Testis (tissue), 2 donors: ENCODE data around the gene EIF2AK3.

ENCODE experiments used
- POLR2A ChIP-seq: fragments of 450-650 bp; IDR thresholded peaks from one replicate; pipeline ENCODE4 v1.6.1; 2017; ENCODE audit warnings: antibody characterized with exemption, mild to moderate bottlenecking, moderate library complexity
- TF ChIP-seq, protein P1 (sequence below), 3 experiments: fragments of 450-650 bp in 2 of 3; fragments of 200-600 bp in 1 of 3; sonication (generic) in 1 of 3; IDR thresholded peaks; one replicate each; pipeline ENCODE4 v1.5.1; 2016 to 2019; ENCODE audit warnings: antibody characterized with exemption in 3 of 3, mild to moderate bottlenecking in 2 of 3, moderate library complexity in 1 of 3

DNA sequence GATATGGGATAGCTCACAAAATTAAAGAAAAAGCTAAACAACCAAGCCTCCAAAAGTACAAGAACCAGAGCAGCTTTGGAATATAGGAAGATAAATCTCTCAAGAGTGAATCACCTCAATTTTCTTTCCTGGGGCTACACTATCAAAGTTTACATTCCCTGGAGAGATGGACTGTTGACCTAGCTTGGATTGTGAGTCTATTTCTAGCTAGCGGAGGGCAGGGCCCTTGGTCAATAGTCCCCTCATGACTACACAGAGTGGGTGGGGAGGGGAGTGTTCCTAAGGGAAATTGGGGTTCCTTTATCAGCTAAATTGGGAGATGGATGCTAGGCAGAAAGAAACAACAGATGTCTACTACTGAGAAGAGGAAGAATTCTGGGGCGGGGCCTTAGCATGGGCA is 29.9 kb upstream of the EIF2AK3 start:
- TF ChIP-seq, protein P1, sequence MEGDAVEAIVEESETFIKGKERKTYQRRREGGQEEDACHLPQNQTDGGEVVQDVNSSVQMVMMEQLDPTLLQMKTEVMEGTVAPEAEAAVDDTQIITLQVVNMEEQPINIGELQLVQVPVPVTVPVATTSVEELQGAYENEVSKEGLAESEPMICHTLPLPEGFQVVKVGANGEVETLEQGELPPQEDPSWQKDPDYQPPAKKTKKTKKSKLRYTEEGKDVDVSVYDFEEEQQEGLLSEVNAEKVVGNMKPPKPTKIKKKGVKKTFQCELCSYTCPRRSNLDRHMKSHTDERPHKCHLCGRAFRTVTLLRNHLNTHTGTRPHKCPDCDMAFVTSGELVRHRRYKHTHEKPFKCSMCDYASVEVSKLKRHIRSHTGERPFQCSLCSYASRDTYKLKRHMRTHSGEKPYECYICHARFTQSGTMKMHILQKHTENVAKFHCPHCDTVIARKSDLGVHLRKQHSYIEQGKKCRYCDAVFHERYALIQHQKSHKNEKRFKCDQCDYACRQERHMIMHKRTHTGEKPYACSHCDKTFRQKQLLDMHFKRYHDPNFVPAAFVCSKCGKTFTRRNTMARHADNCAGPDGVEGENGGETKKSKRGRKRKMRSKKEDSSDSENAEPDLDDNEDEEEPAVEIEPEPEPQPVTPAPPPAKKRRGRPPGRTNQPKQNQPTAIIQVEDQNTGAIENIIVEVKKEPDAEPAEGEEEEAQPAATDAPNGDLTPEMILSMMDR (IDR thresholded peaks at IDR 0.05), result no peak
- no peak for TF ChIP-seq POLR2A
